DMS114 treated with DMSO at 0.1 percent for 48 hours (cell line): ENCODE results near the gene ZBTB38.

Experiments
- DNase-seq: peaks from one replicate; lab custom pipeline; 2025; ENCODE audit not compliant: unreplicated experiment; lab: John Stamatoyannopoulos, UW

The ZBTB38 gene

DNA sequence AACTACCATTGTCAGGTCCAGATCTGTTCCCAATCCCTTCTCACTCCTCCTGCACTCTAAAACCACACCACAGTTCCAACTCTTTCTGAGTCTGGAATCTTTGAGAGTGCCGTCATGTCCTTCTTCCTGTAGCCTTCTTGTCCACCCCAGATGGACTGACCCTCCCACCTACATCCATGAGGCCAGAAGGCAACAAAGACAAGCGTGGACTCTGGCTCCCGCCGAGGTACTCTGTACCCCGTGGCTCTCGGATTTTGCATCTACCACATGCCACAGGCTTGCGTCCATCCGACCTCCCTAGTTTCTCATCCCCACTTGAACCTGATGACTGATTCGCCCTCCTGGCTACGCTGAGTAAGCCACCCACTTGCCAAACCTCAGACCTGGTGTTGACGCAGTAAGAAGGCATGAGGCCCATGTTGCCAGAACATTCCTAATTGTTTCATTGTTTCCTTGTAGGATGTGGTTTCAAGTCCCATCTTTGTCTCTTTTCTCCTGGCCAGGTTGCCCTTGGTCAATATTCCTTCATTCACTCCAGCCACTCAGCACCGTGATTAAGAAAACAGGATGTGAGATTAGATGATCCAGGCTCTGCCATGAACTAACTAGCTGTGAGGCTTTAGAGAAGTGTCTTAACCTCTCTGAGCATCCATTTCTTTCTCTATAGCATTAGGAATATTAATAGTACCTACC lies 1.1 kb upstream of the ZBTB38 start:
- DNase-seq, result no peak

DNA sequence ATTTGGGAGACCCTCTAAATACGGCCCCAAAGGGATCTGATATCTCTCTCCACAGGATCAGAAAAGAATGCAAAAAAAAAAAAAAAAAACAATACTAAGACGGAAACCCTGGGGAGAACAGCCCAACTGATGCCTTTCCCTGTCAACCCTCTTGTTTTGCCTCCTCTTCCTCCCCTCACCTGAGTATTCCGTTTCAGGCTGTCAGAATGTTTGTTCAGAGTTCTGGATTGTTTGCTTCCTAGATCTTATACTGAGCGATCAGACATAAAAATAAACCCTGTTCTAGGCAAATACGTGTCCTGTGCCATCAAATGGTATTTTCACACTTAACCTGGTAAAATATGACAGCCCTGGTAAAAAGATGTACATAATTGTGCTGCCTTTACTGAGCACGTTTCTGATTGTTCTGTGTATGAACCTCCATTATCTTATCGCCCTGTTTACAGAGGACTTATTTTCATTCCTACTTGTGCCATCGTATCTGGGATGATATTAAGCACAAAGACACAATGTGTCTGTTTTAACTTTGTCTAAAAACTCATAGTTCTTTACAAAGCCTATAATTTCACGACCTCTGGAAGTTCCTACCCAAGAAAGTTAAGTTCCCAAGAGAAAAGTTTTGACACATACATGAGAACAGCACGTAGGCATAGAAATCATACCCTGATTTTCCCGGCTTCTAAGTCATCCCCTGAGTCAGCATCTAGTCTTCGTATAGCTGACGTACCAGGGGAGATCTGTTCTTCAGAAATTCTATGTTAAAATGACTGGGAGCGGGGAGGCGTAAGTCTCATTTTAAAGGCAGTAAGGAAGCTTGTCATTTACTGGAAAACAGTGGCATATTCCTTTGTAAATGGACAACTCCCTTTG lies 856 bp downstream of the ZBTB38 start:
- no peak for DNase-seq

DNA sequence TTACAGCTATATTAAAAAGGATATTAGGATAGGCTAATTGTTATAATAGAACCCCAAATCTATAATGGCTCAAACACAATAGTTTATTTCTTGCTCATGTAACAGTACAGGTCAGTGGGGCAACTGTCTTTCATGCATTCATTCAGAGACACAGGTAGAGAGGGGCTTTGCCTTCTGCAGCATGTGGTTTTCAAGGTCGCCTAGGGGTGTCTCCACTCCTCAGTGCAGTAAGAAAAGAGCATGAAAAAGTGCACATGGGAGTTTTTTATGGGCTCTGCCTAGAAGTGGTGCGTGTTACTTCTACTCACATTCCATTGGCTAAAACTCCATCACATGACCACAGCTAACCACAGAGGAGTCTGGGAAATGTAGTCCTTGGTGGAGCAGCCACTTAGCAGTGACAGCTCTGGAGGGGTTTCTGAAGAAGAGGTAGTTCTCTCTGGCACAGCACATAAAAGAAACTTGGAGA lies 1.8 kb downstream of the ZBTB38 start:
- peak; percentile 30 for DNase-seq

DNA sequence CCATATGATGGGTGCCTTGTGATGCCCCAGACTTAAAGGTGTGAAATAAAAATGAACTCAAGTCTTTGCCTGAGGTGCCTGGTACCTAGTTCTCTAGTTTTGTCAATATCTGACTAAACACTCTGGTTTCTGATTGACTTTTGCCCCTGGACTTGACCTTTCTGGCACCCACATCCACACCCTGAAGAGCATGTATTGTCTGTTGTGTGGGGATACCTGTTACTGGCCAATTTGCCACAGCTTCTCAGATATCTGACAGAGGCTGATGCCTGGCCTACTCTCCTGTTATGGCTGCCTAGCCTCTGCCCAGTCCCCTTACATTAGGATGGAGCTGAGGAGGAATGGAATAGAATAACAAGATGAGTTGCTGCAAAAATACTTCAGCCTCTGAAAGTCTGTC lies 3.6 kb downstream of the ZBTB38 start:
- no peak for DNase-seq

DNA sequence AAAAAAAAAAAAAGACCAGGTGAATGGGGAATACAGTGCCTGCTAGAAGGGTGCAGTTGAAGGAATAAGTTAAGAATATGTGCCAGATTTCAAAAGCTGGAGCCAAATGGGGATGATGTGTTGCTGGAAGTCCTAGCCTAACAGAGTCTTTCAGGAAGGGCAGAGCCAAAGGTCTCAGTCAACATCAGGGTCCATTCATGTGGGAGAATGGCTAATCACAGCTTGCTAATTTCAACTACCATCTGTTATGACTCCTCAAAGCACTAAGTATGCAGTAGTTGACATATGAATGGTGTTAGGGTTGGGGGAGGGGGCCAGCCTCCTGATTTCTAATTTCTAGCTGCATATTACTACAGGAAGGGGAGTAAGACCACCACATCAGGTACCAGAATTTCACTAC lies 4.4 kb downstream of the ZBTB38 start:
- no peak for DNase-seq

DNA sequence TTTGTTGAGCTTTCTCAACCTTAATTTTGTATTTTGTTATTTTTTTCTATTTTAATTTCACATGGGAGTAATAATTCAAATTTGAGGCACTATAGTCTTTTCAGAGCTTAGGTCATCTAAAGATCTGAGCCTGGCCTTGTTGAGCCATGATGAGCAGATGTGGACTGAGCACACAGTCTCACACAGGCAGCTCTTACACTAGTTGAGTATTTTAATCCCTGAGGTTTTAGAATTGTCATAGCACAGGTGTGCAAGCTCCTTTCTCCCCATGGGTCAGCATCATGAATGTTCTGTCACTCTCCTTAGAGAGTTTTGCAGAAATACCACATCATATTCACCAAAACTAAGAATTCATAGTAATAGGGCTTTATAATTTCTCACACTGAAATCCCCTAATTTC lies 4.9 kb downstream of the ZBTB38 start:
- DNase-seq, result no peak

DNA sequence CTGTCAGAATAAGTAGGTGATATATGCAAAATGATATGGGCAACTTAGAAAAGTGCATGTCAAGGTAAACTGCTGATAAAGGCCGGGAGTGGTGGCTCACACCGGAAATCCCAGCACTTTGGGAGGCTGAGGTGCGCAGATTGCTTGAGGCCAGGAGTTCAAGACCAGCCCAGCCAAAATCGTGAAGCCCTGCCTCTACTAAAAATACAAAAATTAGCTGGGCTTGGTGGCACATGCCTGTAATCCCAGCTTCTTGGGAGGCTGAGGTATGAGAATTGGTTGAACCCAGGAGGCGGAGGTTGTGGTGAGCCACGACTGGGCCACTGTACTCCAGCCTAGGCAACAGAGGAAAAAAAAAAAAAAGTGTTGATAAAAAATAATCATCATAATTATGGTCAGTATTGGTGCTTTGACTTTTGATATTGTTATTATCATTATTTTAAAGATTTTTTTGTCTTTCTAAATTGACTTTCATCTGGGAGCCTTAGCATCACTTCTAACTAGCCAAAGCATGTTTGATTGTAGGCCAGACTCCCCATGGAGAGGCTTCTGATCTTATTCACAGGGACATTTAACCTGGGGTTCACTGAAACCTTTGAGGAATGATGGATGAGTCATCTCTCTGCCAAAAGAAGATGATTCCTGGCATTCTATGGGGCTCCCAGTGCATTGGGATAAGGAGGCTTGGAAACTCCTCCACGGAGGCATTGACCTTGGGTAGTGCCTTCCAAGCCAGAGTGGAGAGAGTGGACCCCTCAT lies 5.6 kb downstream of the ZBTB38 start:
- DNase-seq, result no peak

DNA sequence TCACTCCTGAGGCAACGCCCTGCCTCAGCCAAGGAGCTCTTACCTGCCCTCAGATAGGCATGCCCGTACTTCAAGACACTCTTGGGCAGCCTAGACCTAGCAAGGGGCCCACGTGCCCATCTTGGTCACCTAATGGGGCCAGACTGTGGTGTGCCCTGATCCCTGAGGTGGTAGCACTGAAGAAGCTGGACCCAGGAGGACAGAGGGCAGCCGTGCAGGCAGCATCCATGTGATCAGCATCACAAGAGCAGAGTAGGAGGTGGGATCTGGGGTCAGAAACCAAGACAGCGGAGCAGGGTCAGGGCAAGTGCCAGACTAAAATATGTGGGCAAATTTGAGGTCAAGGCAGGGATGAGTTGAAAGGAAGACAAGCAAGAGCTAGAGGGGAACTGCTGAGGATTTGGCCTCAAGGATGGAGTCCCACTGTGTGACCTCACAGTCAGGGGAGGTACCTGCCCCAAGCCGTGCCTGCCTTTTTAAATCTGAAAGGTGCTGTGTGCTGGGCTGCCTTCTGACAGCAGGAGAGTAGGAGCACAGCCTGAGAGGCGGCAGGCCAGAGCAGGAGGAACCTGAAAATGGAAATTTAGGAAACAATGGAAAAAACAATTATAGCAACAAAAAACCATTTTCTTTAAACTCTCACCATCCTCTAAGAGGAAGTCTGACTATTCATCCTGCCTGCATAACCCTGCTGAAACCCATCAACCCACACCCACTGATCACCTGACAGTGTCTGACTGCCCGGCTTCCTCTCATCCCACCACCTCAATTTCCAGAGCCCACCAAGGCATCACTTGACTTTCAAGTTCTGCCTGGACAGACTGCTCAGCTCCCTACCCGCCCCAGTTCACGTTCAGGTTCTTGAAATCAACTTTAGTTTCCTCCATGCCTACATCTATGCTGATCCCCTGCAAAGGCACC lies 7.3 kb downstream of the ZBTB38 start:
- DNase-seq, result no peak

DNA sequence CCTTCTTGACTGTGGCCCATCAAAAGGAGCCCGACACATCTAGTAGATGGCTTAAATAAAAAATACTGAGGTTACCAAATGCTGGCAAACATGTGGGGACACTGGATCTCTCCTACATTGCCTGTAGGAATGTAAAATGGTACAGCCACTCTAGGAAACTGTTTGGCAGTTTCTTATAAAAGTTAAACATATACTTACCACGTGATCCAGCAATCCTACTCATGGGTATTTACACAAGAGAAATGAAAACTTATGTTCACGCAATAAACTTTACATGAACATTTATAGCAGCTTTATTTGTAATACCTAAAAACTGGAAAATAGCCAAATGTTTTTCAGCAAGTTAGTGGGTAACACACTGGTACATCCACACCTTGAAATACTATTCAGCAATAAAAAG lies 9.1 kb downstream of the ZBTB38 start:
- DNase-seq, result no peak

DNA sequence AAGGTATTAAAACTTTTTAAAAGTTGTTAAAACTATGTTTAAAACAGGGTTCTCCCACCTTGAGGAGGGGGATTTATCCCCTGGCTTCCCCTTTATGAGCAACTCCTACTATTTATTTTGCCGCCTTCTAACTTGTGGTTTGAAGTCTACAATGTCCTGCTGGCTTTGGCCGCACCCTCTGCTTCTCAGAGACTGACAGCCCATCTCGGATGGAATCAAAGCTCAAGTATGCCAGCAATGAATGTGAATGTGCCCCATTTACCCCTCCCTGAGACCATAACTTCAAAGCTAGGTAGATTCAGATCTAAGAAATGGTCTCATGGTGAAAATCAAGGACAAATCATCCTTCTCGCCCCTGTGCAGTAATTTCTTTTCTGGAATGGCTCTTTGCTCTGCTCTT lies 10.3 kb downstream of the ZBTB38 start:
- DNase-seq, result no peak

DNA sequence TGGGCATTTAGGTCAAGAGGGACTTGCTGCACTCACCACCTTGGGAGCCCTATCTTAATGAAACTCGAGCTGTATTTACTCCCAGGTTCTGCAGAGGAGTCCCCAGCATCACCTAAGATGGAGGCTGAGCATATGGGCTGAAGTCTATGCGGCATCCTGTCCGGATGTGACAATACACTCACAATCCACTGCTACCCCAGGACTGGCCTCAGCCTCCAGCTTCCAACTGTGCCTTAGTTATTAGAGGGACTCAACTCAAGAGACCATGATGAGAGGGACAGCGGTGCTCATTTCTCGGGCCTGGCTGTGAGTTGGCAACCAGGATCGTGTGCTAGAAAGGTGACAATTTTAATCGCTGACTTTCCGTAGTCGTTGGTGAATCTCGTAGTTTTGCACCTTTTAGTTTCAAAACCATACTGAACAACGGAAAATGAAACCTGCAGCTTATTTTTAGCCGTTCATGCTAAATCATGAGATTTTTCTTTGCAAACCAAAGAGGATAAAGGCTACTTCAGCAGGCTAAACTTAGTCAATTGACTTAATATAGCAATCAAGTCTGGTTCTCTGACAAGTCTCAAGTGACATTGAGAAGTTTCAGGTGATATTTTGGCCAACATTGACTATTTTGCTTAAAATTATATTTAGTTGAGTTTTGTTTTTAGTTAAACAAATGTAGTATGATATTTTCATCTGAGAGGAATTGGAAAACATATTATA lies 11.1 kb downstream of the ZBTB38 start:
- no peak for DNase-seq

DNA sequence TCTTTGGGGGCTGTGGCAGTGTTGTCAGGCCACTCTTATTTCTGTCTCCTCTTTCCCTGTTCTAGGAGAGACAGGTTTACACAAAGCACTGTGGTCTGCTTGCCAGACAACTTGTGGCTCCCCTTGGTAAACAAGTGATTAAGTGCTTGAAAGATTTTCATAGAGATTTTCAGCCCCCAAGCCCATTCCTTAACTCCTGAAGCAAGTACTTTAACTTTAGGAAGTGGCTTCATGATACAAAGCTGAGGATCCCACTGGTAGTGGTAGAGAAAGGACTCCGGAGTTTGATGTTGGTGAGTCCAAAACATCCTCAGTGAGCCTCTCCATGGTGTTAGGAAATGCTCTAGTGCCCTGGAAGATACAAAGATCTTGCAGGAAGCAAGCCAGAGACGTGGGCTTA lies 12.0 kb downstream of the ZBTB38 start:
- no peak for DNase-seq

DNA sequence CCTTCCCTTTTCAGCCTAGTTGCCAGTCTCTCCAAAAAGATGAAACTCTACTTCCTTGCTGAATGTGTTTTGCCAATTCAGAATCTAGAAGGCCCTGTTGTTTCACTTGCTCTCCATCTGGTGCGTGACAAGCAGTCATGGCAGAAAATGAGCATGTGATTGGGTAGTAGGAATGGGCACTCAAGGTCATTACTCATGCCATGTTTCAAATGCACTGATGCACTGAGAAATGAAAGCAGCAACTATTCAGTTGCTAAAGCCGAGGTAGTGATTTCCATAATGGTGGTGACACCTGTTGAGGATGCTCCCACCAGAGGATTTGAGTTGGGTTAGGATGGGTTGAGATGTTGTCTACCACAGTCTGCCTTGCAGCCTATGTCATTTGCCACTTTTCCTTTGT lies 12.7 kb downstream of the ZBTB38 start:
- no peak for DNase-seq

DNA sequence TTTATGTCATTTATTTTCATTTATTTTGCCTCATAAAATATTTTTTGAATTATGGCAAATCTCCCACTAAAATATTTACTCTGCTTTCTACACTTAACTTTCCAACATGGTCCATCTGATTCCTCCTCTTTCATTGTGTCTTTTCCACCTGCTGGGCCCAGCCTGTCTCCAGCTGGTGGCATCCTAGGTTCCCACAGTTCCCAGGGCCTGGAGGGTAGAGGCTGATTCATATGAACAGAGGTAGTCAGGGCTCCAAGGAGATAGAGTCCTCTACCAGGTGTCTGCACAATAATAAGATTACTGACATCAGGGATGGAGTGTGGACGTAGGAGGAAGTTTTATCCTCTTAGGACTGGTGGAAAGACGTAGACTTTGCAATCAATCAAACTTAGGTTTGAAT lies 14.3 kb downstream of the ZBTB38 start:
- no peak for DNase-seq

DNA sequence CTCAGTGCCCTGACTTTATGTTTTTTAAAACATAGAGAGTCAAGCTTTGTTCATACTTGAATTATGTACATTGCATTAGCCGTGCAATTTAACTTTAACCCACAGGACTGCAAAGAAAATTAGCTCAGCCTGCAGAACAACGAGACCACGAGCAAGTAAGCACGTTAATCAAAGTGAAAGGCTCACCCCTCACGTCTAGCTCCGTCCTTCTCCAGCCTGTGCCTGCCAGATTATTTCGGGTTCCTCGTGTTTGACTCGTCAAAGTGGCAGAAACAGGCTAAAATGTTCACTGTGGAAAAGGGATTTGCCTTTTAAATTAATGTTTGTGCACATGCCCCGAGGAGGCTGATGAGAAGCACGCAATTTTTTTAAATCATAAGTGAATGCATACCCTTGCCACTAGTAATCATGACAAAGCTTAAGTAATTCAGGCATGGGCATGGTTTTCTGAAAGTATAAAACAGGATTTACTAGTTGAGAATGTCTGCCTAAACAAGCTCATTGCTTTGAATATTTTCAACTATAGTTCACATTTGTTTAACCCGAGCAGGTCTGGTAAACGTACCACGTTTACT lies 15.3 kb downstream of the ZBTB38 start:
- no peak for DNase-seq

DNA sequence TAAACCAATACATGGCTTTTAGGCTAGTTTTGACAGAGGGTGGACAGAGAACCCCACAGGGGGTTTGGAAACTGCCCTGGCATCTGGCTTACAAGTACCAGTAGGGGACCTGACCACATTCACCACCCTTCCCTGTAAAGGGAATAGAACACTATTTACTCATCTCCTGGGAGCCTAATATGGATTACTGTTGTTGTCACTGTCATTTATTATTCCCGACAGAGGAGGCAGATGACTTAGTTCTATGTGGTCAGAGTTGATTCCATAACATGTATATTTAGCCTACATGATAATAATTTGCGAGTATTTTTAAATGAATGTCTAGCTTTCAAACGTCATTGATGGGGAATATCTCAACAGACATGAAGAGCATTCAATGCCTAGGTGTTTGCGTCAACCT lies 15.9 kb downstream of the ZBTB38 start:
- no peak for DNase-seq

DNA sequence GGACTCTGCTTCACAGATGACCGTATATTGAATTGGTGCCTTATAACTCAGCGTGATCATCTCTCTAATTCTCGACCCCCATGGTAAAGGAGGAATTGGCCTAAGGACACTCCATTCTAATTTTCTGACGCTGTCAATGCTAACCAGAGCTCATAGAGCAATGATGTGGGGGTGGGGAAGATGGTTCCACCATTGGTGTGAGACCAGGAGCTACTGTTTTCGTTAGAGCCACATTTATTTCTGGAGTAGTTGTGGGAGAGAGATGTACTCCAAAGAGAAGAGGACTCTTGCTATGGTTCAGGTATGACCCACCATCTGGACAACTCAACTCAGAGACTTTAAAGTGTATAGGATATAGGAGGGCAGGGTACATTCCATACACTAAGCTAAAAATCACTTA lies 16.3 kb downstream of the ZBTB38 start:
- DNase-seq, result no peak

DNA sequence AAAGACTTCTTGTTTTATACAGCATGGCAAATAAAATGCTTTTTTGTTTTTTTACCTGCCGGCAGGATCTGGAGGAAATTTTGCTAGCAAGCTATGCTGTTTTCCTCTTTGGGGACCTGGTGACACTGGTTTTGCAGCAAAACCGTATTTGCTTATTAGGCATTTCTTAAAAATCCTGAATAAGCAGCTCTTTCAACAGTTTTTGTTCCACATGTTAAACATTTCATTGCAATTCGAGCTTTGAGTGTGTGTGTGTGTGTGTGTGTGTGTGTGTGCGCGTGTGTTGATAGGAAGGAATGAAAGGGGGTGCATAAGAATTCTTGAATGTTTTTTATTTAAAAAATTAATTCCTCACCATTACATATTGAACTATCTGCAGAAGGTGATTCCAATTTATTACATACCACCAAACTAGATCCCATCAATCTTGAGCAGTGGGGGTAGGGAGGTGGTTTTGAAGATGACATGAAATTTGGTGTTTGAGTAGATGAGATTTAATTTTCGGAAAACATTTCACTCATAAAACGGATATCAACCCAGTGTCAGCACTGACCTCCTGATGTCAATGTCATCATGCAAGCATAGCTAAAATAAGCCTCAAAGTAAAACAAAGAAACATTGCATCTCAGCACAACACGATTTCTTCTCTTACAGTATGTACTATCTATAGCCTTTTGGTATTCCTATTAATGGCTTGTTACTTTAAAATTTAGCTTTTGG lies 17.3 kb downstream of the ZBTB38 start:
- DNase-seq, result no peak

DNA sequence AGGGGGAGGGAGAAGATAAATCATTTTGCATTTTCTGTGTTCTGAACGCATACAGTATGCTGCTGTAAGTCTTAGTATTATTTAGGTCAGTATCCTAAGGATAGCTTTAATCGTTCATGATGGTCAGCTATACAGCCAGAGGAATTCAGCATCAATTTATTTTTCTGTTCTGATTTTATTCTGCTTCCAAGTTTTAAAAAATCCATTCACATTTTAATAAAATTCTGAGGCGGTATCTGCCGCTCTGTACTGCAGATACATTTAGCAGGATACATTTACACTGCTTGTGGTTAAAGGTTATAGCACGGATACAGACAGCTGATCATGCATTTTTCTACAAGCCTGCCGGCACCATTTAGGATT lies 17.8 kb downstream of the ZBTB38 start:
- DNase-seq, result no peak
